ENCODE data around the gene ACAP2. TPM values are rescaled to one million over a fixed set of nuclear protein-coding genes. Genes with fewer than 3 reads are reported as not detected.
"Not testable (repeated sequence)": the region's sequence is repeated elsewhere in the genome, so short reads cannot be mapped to it uniquely, and the experiment has no call there.

ACAP2 gene
- total RNA-seq: 100 to 1,000 TPM; 103 to 132 (median 128) TPM
- 184 TPM for total RNA-seq (2013)

- under 1% methylated on average over 106 of the region's 106 CpGs for WGBS (ENCODE audit: insufficient coverage)
- H3K9me3 ChIP-seq (ENCODE audit: control insufficient read depth, insufficient read depth, low read length): no peaks in the 10 kb centered on the region
- Mint-ChIP-seq H3K9me3 (no peaks in the 10 kb centered on the region), H3K27ac (peak within 1 kb of the TSS; percentile 92 to 97), H3K4me1 (peaks cover 37 to 41% of the 10 kb centered on the region in 2 donors), H3K27me3 (ENCODE audit: low read depth in 2 of 2) (no peaks in the 10 kb centered on the region), H3K4me3 (peak within 1 kb of the TSS; percentile 97), H3K36me3 (no peaks in the 10 kb centered on the region)
- H3K36me3 ChIP-seq (ENCODE audit: control insufficient read depth, insufficient read depth, low read length): no peaks in the 10 kb centered on the region
- ATAC-seq: peak; percentile 88 to 96 (median 91)
- H3K4me1 ChIP-seq (ENCODE audit: control insufficient read depth, insufficient read depth, low read length): peaks cover 17% of the 10 kb centered on the region
- no peak for TF ChIP-seq CTCF (IDR thresholded peaks at IDR 0.05)
- peak; percentile 99 for DNase-seq
- H3K4me3 ChIP-seq (ENCODE audit: low read length): peak within 1 kb of the TSS; percentile 92
- peak within 1 kb of the TSS; percentile 89 for H3K27ac ChIP-seq (ENCODE audit: low read length)
- H3K27me3 ChIP-seq (ENCODE audit: control insufficient read depth, insufficient read depth, low read length): no peaks in the 10 kb centered on the region
- intact Hi-C loops (cut with micrococcal nuclease): loop anchor here (1.0 to 5.0 kb wide), 4 partner anchors 45 to 755 kb away; partner anchors contain the start of genes FAM43A and XXYLT1
These were observed at the start of gene ACAP2 for GRCh38 chr3:195442573-195443390. ACAP2 (minus strand) TSS chr3:195443020; CDS start chr3:195442847, 173 bp downstream.

- no peaks in the 10 kb centered on the region for H3K36me3 Mint-ChIP-seq
- H3K4me1 Mint-ChIP-seq: no peaks in the 10 kb centered on the region
- no peaks in the 10 kb centered on the region for H3K9me3 Mint-ChIP-seq
- H3K36me3 ChIP-seq (ENCODE audit: control insufficient read depth, insufficient read depth, low read length): no peaks in the 10 kb centered on the region
- no peaks in the 10 kb centered on the region for H3K9me3 ChIP-seq (ENCODE audit: control insufficient read depth, insufficient read depth, low read length)
- no peak for TF ChIP-seq CTCF (IDR thresholded peaks at IDR 0.05)
- H3K27ac Mint-ChIP-seq: no peak overlapping the region
- H3K4me3 Mint-ChIP-seq: no peak overlapping the region
- H3K27me3 Mint-ChIP-seq (ENCODE audit: low read depth in 2 of 2): peaks cover 23 to 24% of the 10 kb centered on the region in 2 donors
- H3K4me1 ChIP-seq (ENCODE audit: control insufficient read depth, insufficient read depth, low read length): no peaks in the 10 kb centered on the region
- no peak overlapping the region for H3K4me3 ChIP-seq (ENCODE audit: low read length)
- H3K27me3 ChIP-seq (ENCODE audit: control insufficient read depth, insufficient read depth, low read length): no peaks in the 10 kb centered on the region
- intact Hi-C loops (cut with micrococcal nuclease): no loop called here
- 100% methylated on average over 1 of the region's 3 CpGs for WGBS (ENCODE audit: insufficient coverage)
- no peak overlapping the region for H3K27ac ChIP-seq (ENCODE audit: low read length)
- ATAC-seq: no peak
- peak in 1 of 2 donors; percentile 0 for DNase-seq
These were observed 32.8 kb upstream of the ACAP2 start for GRCh38 chr3:195475614-195476013.

- H3K27me3 Mint-ChIP-seq (ENCODE audit: low read depth in 2 of 2): peaks cover 23 to 24% of the 10 kb centered on the region in 2 donors
- 94% methylated on average over 8 of the region's 8 CpGs for WGBS (ENCODE audit: insufficient coverage)
- H3K9me3 ChIP-seq (ENCODE audit: control insufficient read depth, insufficient read depth, low read length); H3K27ac Mint-ChIP-seq; H3K4me1 Mint-ChIP-seq; ATAC-seq; intact Hi-C loops (cut with micrococcal nuclease); H3K27ac ChIP-seq (ENCODE audit: low read length); DNase-seq; H3K4me1 ChIP-seq (ENCODE audit: control insufficient read depth, insufficient read depth, low read length); H3K27me3 ChIP-seq (ENCODE audit: control insufficient read depth, insufficient read depth, low read length); H3K36me3 Mint-ChIP-seq; H3K9me3 Mint-ChIP-seq; H3K36me3 ChIP-seq (ENCODE audit: control insufficient read depth, insufficient read depth, low read length); H3K4me3 Mint-ChIP-seq; H3K4me3 ChIP-seq (ENCODE audit: low read length): not testable (repeated sequence)
These were observed 32.3 kb upstream of the ACAP2 start for GRCh38 chr3:195475116-195475515.

GRCh38 chr3:195468841-195469240 is 26.0 kb upstream of the ACAP2 start:
- H3K27me3 Mint-ChIP-seq (ENCODE audit: low read depth in 2 of 2): peaks cover 0 to 8% of the 10 kb centered on the region in 2 donors
- Histone ChIP-seq H3K27me3 (ENCODE audit: control insufficient read depth, insufficient read depth, low read length) (no peaks in the 10 kb centered on the region), H3K9me3 (ENCODE audit: control insufficient read depth, insufficient read depth, low read length) (no peaks in the 10 kb centered on the region), H3K36me3 (ENCODE audit: control insufficient read depth, insufficient read depth, low read length) (no peaks in the 10 kb centered on the region), H3K4me1 (ENCODE audit: control insufficient read depth, insufficient read depth, low read length) (no peaks in the 10 kb centered on the region), H3K27ac (ENCODE audit: low read length) (no peak overlapping the region), H3K4me3 (ENCODE audit: low read length) (no peak overlapping the region)
- H3K27ac Mint-ChIP-seq: no peak overlapping the region
- no peak for ATAC-seq
- intact Hi-C loops (cut with micrococcal nuclease): no loop called here
- DNase-seq: no peak
- no peak overlapping the region for H3K4me3 Mint-ChIP-seq
- H3K9me3 Mint-ChIP-seq: no peaks in the 10 kb centered on the region
- H3K36me3 Mint-ChIP-seq: no peaks in the 10 kb centered on the region
- no peak for TF ChIP-seq CTCF (IDR thresholded peaks at IDR 0.05)
- 87% methylated on average over 4 of the region's 4 CpGs for WGBS (ENCODE audit: insufficient coverage)
- no peaks in the 10 kb centered on the region for H3K4me1 Mint-ChIP-seq
